ENCODE measurements around the gene GDF9. TPM values are rescaled to one million over a fixed set of nuclear protein-coding genes. Genes with fewer than 3 reads are reported as not detected.

The GDF9 gene
- total RNA-seq, 1 experiment from 2014 or later = 0.24 TPM

- Histone ChIP-seq H3K4me2 (ENCODE audit: insufficient read depth, insufficient read length, low read length) (no peak overlapping the region), H3K27me3 (ENCODE audit: insufficient read depth, low read length) (no peaks in the 10 kb centered on the region), H3K79me2 (ENCODE audit: insufficient read depth, low read length) (no peaks in the 10 kb centered on the region), H3K18ac (ENCODE audit: insufficient read length, low read depth, low read length) (no peak overlapping the region), H4K91ac (ENCODE audit: insufficient read length, low read depth, low read length) (no peak overlapping the region), H3K9me3 (ENCODE audit: control insufficient read depth, low read depth, low read length) (no peaks in the 10 kb centered on the region), H4K8ac (replicated peaks; ENCODE audit: insufficient read length, low read depth, low read length) (no peak overlapping the region), H2AK5ac (ENCODE audit: insufficient read length, low read length) (no peak overlapping the region), H3K23me2 (ENCODE audit: insufficient read length, low read depth, low read length, poor library complexity, severe bottlenecking) (no peaks in the 10 kb centered on the region), H3K9ac (ENCODE audit: extremely low read depth, insufficient read length, low read length) (no peak overlapping the region), H3K27ac (ENCODE audit: insufficient read length, low read depth, low read length) (no peak overlapping the region), H3K23ac (ENCODE audit: insufficient read length, low read depth, low read length) (no peak overlapping the region), H3K79me1 (ENCODE audit: insufficient read depth, low read depth, low read length, poor library complexity, severe bottlenecking) (no peaks in the 10 kb centered on the region), H2AFZ (ENCODE audit: low read length) (no peak overlapping the region), H2BK20ac (ENCODE audit: low read depth, low read length, poor library complexity, severe bottlenecking) (no peak overlapping the region), H3K56ac (ENCODE audit: insufficient read length, low read depth, low read length) (no peak overlapping the region), H3T11ph (ENCODE audit: low read length) (no peak overlapping the region), H4K20me1 (ENCODE audit: control insufficient read depth, insufficient read depth, insufficient read length) (no peaks in the 10 kb centered on the region), H2BK15ac (ENCODE audit: low read depth, low read length) (no peak overlapping the region), H2BK12ac (ENCODE audit: insufficient read length, low read depth, low read length) (no peak overlapping the region), H2BK120ac (ENCODE audit: low read depth, low read length, poor library complexity, severe bottlenecking) (no peak overlapping the region), H3K4ac (ENCODE audit: low read depth, low read length) (no peak overlapping the region), H3K14ac (ENCODE audit: insufficient read depth, low read length) (no peak overlapping the region), H3K4me1 (ENCODE audit: insufficient read depth, low read length) (no peaks in the 10 kb centered on the region), H2BK5ac (ENCODE audit: insufficient read length, low read length) (no peak overlapping the region), H4K5ac (ENCODE audit: insufficient read length, low read depth, low read length) (no peak overlapping the region)
- H3K36me3 Mint-ChIP-seq (ENCODE audit: insufficient read depth in 1 of 3, low read depth in 3 of 3) = peaks cover 24 to 80% (median 75%) of the 10 kb centered on the region in 3 experiments; a peak in 6 of 7 replicates
- DNase-seq = no peak
- H3K4me1 Mint-ChIP-seq = peaks cover 0 to 2% of the 10 kb centered on the region in 2 experiments; a peak in 1 of 4 replicates
- no CpG with 5 or more reads among the region's 11 CpGs for WGBS (ENCODE audit: extremely low coverage, insufficient read length, low lambda C conversion rate)
- H3K4me3 Mint-ChIP-seq = no peak overlapping the region
- H3K9me3 Mint-ChIP-seq = no peaks in the 10 kb centered on the region
- no peaks in the 10 kb centered on the region for H3K27me3 Mint-ChIP-seq (ENCODE audit: low read depth)
- no peak overlapping the region; a peak in 1 of 7 replicates for H3K27ac Mint-ChIP-seq
- no peak for TF ChIP-seq CTCF (conservative IDR thresholded peaks at IDR 0.05)
Observed at GRCh38 chr5:132886064-132886823, 20.0 kb upstream of the GDF9 start.
